HG02571 (cell line): ENCODE results near the gene PTPRN2.
"Not testable (repeated sequence)": the region's sequence is repeated elsewhere in the genome, so short reads cannot be mapped to it uniquely, and the experiment has no call there.

Source experiments
- ATAC-seq: cut with Tn5 transposase; IDR thresholded peaks from one replicate; pipeline ENCODE4 v1.9.1; 2021; ENCODE audit warnings: mild to moderate bottlenecking, moderate library complexity; ENCODE audit not compliant: unreplicated experiment

The PTPRN2 gene

DNA sequence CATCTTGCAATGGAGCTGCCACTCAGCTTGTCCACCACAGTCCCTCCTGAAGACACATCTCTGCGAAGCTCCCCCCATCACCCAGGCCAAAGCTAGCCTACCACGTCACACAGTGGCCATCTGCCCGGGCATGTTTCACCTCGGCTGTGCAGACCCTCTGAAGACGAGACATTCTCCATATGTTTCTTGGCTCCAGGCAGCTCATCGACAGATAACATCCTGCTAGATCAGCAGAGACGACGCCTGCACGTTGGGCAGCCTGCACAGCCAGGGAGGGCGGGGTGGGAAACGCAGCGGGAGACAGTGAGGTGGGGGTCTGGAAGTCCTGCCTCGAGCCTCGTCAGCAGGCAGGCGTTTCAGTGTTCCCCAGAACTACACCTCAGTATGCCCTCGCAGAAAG, 53.0 kb downstream of the PTPRN2 start:
- no peak for ATAC-seq

DNA sequence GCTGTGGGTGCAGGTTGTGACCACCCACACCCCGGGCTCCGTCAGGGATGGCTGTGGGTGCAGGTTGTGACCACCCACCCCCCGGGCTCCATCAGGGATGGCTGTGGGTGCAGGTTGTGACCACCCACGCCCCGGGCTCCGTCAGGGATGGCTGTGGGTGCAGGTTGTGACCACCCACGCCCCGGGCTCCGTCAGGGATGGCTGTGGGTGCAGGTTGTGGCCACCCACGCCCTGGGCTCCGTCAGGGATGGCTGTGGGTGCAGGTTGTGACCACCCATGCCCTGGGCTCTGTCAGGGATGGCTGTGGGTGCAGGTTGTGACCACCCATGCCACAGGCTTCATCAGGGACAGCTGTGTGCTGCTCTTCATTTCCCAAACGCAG, 53.5 kb downstream of the PTPRN2 start:
- not testable (repeated sequence) for ATAC-seq

DNA sequence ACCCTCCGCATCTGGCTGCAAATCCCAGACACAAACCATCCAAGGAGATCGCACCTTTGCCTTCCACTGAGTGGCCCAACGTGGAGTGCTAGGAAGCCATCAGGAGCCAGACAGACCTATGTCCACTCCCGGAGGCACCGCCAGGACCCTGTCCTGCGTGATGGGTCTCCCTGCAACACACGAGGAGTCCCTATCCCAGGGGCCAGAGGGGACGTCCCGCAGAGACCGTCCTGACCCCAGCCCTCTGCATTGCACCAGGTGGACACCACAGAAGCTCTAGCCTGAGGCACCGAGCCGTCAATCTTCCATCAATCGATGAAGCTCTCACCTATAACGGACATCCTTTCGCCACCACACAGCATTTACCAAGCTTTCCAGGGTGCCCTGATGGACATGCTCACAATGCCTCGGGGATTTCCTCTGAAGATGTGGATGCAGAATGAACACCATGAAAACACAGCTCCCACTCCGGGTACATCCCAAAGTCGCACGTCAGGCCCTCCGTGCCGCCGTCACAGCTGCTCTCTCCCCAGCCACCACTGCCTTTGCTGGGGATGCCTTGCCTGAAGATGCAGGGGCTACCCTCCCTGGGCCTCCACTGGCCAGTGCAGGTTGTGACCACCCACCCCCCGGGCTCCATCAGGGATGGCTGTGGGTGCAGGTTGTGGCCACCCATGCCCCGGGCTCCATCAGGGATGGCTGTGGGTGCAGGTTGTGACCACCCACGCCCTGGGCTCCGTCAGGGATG, 54.1 kb downstream of the PTPRN2 start:
- no peak for ATAC-seq

DNA sequence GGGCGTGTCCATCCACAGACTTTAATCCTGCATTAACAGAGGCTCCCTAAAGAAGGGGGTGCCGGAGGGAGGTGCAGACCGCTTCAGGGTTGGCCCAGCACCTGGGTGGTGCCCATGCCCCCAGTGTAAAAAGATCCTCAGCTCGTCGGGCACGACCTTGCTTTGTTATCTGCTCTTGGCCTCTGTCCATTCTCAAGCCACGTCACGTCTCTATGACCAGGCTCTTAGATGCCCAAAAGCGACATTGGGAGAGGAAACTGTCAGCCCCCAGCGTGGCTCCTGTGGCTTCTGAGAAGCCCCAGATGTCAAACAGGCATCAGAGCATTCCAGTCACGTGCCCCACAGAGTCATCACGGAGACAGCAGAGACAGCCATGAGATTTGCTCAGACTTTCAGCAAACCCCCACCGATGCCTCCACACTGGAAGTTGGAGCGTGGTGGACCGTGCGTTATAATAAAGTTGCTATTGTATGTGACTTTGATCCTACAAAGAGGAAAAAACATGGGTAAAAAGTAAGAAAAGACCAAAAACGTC, 55.5 kb downstream of the PTPRN2 start:
- ATAC-seq: no peak

DNA sequence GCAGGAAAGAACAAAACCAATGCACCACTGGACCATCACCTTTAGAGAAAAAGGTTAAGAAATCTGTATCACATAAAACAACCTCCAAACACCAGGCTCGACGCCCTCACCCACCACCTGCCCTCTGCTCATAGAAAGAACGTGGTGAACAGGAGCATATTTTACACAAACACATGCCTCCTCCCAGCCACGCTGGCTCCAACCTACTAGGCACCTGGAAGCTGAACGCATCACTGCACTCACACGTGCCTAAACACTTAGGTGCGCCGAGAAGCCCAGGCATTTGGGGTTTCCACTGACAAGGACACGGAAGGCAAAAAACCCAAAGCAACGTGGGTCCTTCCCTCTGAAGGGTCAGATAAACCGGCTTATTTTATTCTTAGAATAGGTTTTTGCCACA, 56.0 kb downstream of the PTPRN2 start:
- no peak for ATAC-seq

DNA sequence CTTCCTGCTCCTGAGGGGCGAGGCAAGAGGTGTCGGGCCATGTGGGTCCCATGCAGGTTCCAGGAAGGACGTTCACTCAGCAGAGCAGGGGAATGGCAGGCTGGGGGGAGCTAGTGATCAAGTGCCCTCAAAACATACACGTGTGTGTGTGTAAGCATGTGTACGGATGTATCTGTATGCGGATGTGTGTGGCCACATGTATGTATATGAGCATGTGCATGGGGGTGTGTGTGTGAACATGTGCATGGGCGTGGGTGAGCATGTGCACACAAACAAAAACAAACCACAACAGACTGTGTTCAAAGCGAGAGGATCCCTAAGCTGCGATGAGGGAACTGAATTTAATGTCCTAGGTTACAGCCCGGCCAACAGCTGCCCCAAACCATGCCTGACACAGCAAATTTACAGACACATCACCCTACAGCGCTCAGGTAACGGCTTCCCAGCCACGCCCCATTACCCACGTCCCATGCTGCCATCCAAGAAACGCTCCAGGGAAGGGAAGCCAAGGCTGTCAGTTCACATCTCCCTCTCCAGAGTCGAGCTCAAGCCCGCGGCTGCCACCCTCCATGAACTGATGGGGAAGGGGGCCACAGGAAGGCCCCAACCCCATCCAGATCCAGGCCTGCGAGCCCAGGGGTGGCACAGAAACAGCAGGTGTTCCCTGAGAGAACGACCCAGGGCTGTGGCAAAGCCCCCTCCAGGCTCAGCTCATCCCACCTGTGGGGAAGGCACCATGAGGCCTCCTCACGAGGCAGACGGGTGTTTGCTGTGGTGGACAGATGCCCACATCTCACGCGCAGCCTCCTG, 56.6 kb downstream of the PTPRN2 start:
- ATAC-seq: no peak

DNA sequence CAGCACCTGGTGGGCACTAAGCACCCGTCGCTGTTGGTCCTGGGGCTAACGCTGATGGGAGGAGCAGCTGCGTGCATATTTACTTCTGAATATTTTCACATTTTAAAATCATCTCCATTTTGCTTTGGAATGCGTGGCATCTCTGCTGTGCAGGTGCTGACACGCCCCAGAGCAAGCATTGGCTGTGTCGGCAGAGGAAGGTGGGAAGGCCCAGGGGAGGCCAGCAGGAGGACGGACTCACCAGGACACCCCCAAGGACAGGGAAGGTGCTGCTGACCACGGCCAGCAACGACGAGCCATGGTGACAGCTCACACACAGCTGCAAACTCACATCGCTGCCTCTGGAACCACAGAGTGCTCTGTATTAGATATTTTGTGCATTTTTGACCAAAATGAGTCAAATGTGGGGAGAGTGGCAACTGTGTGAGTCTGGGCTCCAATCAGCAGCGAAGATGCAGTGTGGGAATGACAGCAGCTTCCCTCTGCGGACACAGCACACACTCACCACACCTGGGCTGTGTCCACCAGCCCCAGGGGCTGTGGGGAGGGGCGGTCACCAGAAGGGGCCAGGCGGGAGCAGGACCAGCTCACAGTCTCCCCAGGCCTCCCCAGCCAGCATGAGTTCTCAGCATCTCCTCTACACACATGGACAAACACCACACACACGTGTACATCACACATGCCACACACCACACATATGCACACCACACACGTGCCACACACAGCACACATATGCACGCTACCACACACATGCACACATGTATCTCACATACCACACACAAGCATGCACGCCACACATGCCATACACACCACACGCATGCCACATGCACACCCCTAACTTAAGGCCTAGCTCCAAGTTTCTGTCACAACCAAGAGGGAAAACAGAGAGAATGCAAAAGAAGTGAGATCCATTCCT, 58.2 kb downstream of the PTPRN2 start:
- no peak for ATAC-seq

DNA sequence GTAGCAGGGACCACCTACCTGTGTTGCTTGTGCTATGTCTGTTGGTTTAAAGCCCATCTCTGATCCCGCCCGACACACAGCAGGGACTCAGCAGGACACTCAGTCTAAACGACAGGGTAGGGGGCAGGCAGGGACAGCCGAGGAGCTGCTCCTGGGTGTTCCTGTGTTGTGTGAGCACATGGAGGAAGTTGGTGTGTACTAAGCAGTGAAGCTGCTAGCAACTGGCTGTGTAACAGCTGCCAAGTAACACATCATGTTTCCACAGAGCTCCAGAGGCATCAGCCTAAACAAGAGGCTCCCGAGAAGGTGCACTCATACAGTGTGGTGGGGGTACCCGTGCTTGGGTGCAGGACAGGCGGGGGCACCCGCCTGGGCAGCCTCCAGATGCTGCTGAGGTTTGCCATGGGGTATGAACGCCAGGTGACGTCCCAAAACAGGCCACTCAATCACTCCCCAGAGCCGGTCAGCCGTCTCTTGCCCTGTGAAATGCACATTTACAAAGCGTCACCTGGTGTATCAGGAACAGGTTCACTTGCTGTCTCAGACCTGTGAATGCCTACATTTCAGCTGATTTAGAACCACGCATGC, 59.6 kb downstream of the PTPRN2 start:
- ATAC-seq: no peak

DNA sequence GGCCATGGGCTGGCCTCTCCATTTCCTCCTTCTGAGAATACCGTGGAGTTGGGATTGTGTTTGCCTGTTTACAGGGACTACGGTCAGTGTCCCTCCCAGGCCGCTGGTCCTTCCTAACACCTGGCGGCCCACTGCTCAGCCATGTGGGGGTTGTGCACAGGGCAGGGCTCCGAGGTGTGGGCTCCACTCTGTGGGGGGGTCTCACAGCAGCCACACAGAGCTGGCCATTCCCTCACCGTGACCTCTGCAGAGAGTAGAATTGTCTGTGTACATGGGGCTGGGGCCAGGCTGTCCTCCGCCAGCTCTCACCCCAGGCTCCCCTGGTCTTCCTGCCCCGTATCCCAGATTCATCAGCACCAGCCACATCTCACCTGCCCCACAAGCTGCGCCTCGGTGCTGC, 60.1 kb downstream of the PTPRN2 start:
- ATAC-seq: no peak

DNA sequence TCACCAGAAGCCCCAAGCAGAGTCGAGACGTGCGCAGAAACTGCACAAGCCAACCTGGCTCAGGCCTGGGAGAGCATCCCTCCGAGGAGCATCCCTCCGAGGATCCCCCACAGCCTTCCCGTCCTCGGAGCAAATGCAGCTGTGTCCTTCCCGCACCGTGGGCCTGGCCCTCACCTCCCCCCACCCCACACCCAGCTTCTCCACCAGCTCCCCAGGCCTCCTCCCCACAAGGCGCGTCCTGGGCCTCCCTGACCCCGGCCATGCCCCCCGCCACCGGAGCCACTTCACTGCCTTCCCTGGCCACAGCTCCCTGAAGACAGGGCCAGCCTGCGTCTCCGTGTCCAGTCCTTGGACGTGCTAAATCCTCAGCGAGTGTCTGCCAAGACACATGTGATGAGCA, 60.6 kb downstream of the PTPRN2 start:
- ATAC-seq: no peak

DNA sequence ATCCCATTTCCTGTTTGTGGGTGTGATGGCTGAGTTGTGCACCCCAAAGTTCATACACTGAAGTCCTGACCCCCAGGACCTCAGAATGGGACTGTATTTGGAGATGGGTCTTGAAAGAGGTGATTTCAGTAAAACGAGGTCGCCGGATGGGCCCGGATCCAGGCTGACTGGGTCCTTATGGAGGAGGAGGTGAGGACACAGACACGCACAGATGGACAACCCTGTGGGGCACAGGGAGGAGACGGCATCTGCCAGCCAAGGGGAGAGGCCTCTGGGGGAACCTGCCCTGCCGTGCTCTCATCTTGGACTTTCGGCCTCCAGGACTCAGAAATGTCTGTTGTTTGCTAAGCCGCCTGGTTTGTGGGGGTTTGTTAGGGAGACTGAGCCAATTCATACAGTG, 61.1 kb downstream of the PTPRN2 start:
- ATAC-seq: no peak

DNA sequence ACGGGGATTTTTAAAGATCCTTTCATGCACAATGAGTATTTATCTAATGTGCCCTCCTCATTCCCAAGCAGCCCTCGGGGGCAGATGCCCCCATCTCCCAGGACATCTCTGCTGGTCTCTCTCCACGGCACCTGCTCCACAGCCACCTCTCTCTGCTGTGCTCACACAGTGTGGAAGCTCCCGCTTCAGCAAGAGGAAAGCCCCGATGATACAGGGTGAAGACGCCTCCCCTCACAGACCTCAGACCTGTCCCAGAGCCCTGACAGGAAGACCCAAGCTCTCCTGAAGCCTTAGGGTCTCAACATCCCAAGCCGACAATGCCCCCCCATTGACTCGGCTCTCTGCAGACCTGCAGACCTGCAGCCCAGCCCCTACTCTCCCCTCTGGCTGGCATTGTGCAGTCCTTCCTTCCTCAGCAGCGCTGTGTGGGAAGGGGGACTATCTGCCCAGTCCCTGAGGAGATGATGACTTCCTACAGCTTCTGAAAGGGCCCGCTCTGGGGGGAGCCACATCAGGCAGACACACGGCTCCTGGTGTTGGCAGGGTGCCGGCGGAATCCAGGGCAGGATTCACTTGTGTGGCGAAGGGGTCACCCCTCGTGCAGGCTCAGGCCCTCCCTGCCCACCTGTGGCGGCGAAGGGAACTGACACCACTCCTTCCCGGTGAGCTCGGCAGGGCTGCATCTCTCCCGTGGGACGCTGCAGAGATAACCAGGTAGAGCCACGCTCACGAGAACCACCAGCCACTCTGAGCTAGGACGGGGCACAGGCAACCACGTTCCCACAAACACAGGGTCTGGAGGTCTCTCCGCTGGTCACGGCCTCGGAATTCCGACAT, 61.8 kb downstream of the PTPRN2 start:
- ATAC-seq: no peak

DNA sequence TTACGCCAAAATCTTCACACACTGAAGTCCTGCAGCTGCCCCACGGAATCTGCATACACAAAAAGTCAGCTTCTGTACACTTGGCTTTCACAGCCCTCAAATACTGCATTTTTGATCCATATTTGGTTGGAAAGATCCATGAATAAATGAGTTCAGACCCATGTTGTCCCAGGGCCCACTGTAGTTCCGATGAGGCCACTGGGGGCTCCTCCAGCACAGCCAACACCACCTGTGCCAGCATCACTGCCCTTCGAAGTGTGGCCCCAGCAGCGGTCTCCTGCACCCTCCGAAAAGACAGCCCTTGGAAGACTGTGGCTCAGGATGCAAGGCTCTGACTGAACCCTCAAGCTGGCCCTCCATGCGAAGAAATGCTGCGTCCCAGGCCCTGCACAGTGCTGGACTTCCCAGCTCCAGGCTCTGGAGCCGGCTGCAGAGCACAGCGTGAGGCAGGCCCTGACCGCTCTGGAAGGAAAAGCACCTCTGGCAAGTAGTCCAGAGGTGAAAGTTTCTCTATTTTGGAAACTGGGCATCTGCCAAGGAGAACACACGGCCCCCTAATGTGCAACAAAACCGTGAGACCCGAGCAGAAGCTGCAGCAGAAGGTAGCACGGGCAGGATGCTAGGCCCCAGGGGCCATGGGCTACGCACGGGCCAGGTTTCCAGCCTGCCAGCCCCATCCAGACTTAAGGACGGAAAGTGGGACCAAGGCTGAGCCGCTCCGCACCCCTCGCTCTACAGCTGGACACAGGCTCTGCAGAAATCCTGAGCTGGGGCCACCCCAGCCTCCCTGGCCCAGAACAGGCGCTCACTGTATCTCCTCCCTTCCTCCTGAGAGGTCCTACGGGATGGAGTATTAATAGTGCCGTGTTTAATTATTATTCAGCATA, 62.6 kb downstream of the PTPRN2 start:
- no peak for ATAC-seq

DNA sequence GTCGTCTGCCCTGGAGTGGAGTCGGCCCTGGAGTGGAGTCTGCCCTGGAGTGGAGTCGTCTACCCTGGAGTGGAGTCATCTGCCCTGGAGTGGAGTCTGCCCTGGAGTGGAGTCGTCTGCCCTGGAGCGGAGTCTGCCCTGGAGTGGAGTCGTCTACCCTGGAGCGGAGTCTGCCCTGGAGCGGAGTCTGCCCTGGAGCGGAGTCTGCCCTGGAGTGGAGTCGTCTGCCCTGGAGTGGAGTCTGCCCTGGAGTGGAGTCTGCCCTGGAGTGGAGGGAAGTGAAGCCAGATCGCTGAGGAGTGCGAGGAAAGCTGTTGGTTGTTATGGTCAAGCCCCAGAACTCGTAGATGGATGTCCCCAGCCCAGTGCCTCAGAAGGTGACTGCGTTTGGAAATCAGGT, 63.3 kb downstream of the PTPRN2 start:
- not testable (repeated sequence) for ATAC-seq

DNA sequence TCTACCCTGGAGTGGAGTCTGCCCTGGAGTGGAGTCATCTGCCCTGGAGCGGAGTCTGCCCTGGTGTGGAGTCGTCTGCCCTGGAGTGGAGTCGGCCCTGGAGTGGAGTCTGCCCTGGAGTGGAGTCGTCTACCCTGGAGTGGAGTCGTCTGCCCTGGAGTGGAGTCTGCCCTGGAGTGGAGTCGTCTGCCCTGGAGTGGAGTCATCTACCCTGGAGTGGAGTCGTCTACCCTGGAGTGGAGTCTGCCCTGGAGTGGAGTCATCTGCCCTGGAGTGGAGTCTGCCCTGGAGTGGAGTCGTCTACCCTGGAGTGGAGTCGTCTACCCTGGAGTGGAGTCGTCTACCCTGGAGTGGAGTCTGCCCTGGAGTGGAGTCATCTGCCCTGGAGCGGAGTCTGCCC, 63.7 kb downstream of the PTPRN2 start:
- not testable (repeated sequence) for ATAC-seq

DNA sequence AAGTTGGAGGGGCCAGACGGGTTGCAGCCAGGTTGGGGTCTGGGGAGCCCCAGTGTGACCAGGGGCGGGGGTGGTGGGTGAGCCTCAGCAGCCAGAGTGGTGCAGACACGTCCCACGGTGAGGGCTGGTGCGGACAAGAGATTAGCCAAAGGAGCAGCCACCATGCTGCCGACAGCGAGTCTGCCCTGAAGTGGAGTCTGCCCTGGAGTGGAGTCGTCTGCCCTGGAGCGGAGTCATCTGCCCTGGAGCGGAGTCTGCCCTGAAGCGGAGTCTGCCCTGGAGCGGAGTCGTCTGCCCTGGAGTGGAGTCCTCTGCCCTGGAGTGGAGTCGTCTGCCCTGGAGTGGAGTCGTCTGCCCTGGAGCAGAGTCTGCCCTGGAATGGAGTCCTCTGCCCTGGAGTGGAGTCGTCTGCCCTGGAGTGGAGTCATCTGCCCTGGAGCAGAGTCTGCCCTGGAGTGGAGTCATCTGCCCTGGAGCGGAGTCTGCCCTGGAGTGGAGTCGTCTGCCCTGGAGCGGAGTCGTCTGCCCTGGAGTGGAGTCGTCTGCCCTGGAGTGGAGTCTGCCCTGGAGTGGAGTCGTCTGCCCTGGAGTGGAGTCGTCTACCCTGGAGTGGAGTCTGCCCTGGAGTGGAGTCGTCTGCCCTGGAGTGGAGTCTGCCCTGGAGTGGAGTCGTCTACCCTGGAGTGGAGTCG, 64.3 kb downstream of the PTPRN2 start:
- ATAC-seq: not testable (repeated sequence)

DNA sequence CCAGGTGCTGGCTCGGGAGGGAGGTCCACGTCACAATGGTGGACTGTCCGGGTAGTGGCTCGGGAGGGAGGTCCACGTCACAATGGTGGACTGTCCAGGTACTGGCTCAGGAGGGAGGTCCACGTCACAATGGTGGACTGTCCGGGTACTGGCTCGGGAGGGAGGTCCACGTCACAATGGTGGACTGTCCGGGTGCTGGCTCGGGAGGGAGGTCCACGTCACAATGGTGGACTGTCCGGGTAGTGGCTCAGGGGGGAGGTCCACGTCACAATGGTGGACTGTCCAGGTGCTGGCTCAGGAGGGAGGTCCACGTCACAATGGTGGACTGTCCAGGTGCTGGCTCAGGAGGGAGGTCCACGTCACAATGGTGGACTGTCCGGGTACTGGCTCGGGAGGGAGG, 65.8 kb downstream of the PTPRN2 start:
- not testable (repeated sequence) for ATAC-seq

DNA sequence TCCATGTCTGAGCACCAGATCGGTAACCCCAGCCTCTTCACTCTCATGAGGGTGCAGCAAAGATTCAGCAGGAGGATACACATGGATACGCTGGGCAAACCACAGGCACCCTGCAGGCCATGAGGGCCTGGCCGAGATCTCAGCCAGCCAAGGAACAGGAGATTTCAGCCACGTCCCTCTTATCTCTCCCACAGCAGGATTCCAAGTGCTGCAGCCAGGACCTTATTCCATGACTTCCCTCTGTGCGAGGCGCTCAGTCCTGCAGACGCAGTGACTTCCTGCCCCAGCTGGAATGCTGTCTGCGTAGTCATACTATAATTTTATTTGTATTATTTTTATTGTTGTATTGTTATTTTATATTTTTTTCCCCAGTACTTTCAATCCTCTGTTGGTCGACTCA, 66.8 kb downstream of the PTPRN2 start:
- no peak for ATAC-seq
